ENCODE measurements around the gene WDFY4.

WDFY4 gene

GRCh38 chr10:49000437-49001398 lies 316.0 kb downstream of the WDFY4 start:
- no peak for DNase-seq

GRCh38 chr10:49001402-49001801 lies 316.7 kb downstream of the WDFY4 start:
- DNase-seq = no peak

GRCh38 chr10:49001870-49002672 lies 317.4 kb downstream of the WDFY4 start:
- no peak for DNase-seq

GRCh38 chr10:49005270-49005669 lies 320.6 kb downstream of the WDFY4 start:
- no peak for DNase-seq

- DNase-seq = no peak
Observed at GRCh38 chr10:49007129-49007528, 322.5 kb downstream of the WDFY4 start.

GRCh38 chr10:49008091-49008490 lies 323.4 kb downstream of the WDFY4 start:
- DNase-seq = no peak

GRCh38 chr10:49008505-49009198 lies 324.0 kb downstream of the WDFY4 start:
- DNase-seq = no peak

GRCh38 chr10:49009199-49009979 lies 324.7 kb downstream of the WDFY4 start:
- DNase-seq = no peak

GRCh38 chr10:49010295-49010694 lies 325.6 kb downstream of the WDFY4 start:
- no peak for DNase-seq

- no peak for DNase-seq
Observed at GRCh38 chr10:49010865-49011264, 326.2 kb downstream of the WDFY4 start.

GRCh38 chr10:49011756-49012155 lies 327.1 kb downstream of the WDFY4 start:
- no peak for DNase-seq

GRCh38 chr10:49012603-49013002 lies 327.9 kb downstream of the WDFY4 start:
- no peak for DNase-seq

GRCh38 chr10:49015700-49016099 lies 331.0 kb downstream of the WDFY4 start:
- no peak for DNase-seq

- no peak for DNase-seq
Observed at GRCh38 chr10:49021685-49022084, 337.0 kb downstream of the WDFY4 start.

- DNase-seq = no peak
Observed at GRCh38 chr10:49023071-49023470, 338.4 kb downstream of the WDFY4 start.

- no peak for DNase-seq
Observed at GRCh38 chr10:49023752-49024151, 339.1 kb downstream of the WDFY4 start.

GRCh38 chr10:49024484-49024883 lies 339.8 kb downstream of the WDFY4 start:
- no peak for DNase-seq

GRCh38 chr10:49025347-49025983 lies 340.8 kb downstream of the WDFY4 start:
- DNase-seq = no peak

GRCh38 chr10:49028639-49029038 lies 344.0 kb downstream of the WDFY4 start:
- no peak for DNase-seq

- no peak for DNase-seq
Observed at GRCh38 chr10:49029666-49030065, 345.0 kb downstream of the WDFY4 start.
